Measurements from ENCODE around the gene CALHM6. TPM values are rescaled to one million over a fixed set of nuclear protein-coding genes. Genes with fewer than 3 reads are reported as not detected.

Gene CALHM6
- total and polyA plus RNA-seq, 2 experiments from 2014 or later: 4.9 TPM; not detected in 1

GRCh38 chr6:116465246-116465645, 4.1 kb downstream of the CALHM6 start:
- no peak for DNase-seq (ENCODE audit: low read depth in 1 of 2, low spot score in 1 of 2)
- H3K27me3 ChIP-seq: peaks cover 40% of the 10 kb centered on the region
- H3K27ac ChIP-seq: no peak overlapping the region
- no peaks in the 10 kb centered on the region for H3K36me3 ChIP-seq
- no peaks in the 10 kb centered on the region for H3K4me1 ChIP-seq (ENCODE audit: low read depth)
- no peak for TF ChIP-seq CTCF (IDR thresholded peaks at IDR 0.05; ENCODE audit: low read depth, low read length)
- no peaks in the 10 kb centered on the region for H3K9me3 ChIP-seq (ENCODE audit: low read depth)
- H3K4me3 ChIP-seq: no peak overlapping the region

GRCh38 chr6:116467096-116467495, 5.9 kb downstream of the CALHM6 start:
- Histone ChIP-seq H3K36me3 (no peaks in the 10 kb centered on the region), H3K4me3 (no peak overlapping the region), H3K4me1 (ENCODE audit: low read depth) (no peaks in the 10 kb centered on the region), H3K27me3 (peaks cover 21% of the 10 kb centered on the region), H3K9me3 (ENCODE audit: low read depth) (no peaks in the 10 kb centered on the region), H3K27ac (no peak overlapping the region)
- TF ChIP-seq CTCF (IDR thresholded peaks at IDR 0.05; ENCODE audit: low read depth, low read length): no peak
- DNase-seq (ENCODE audit: low read depth in 1 of 2, low spot score in 1 of 2): peak in 1 of 2 donors; percentile 37

- Histone ChIP-seq H3K9me3 (ENCODE audit: low read depth) (no peaks in the 10 kb centered on the region), H3K27ac (no peak overlapping the region), H3K27me3 (peaks cover 17% of the 10 kb centered on the region), H3K4me3 (no peak overlapping the region), H3K4me1 (ENCODE audit: low read depth) (no peaks in the 10 kb centered on the region), H3K36me3 (no peaks in the 10 kb centered on the region)
- TF ChIP-seq CTCF (IDR thresholded peaks at IDR 0.05; ENCODE audit: low read depth, low read length): no peak
- no peak for DNase-seq (ENCODE audit: low read depth in 1 of 2, low spot score in 1 of 2)
These were observed 6.3 kb downstream of the CALHM6 start for GRCh38 chr6:116467514-116467913.

- H3K4me1 ChIP-seq (ENCODE audit: low read depth): no peaks in the 10 kb centered on the region
- H3K4me3 ChIP-seq: no peak overlapping the region
- no peaks in the 10 kb centered on the region for H3K36me3 ChIP-seq
- H3K27ac ChIP-seq: no peak overlapping the region
- no peaks in the 10 kb centered on the region for H3K9me3 ChIP-seq (ENCODE audit: low read depth)
- DNase-seq (ENCODE audit: low read depth in 1 of 2, low spot score in 1 of 2): peak in 1 of 2 donors; percentile 21
- peaks cover 9% of the 10 kb centered on the region for H3K27me3 ChIP-seq
- no peak for TF ChIP-seq CTCF (IDR thresholded peaks at IDR 0.05; ENCODE audit: low read depth, low read length)
These were observed 7.1 kb downstream of the CALHM6 start for GRCh38 chr6:116468293-116468692.

GRCh38 chr6:116471531-116471930, 10.4 kb downstream of the CALHM6 start:
- Histone ChIP-seq H3K4me3 (no peak overlapping the region), H3K27ac (no peak overlapping the region), H3K27me3 (no peaks in the 10 kb centered on the region), H3K4me1 (ENCODE audit: low read depth) (no peaks in the 10 kb centered on the region), H3K36me3 (no peaks in the 10 kb centered on the region), H3K9me3 (ENCODE audit: low read depth) (no peaks in the 10 kb centered on the region)
- no peak for TF ChIP-seq CTCF (IDR thresholded peaks at IDR 0.05; ENCODE audit: low read depth, low read length)
- DNase-seq (ENCODE audit: low read depth in 1 of 2, low spot score in 1 of 2): no peak

GRCh38 chr6:116472706-116473105, 11.5 kb downstream of the CALHM6 start:
- no peak for DNase-seq (ENCODE audit: low read depth in 1 of 2, low spot score in 1 of 2)
- no peak for TF ChIP-seq CTCF (IDR thresholded peaks at IDR 0.05; ENCODE audit: low read depth, low read length)
- no peaks in the 10 kb centered on the region for H3K36me3 ChIP-seq

More at GRCh38 chr6:116472706-116473105, 11.5 kb downstream of the CALHM6 start:
- Histone ChIP-seq H3K4me1 (ENCODE audit: low read depth) (no peaks in the 10 kb centered on the region), H3K9me3 (ENCODE audit: low read depth) (no peaks in the 10 kb centered on the region), H3K27me3 (no peaks in the 10 kb centered on the region), H3K27ac (no peak overlapping the region), H3K4me3 (no peak overlapping the region)

Measured in cardiac muscle cell (in vitro differentiated cells and primary cell).